ENCODE data around the gene RGMA.

DNA sequence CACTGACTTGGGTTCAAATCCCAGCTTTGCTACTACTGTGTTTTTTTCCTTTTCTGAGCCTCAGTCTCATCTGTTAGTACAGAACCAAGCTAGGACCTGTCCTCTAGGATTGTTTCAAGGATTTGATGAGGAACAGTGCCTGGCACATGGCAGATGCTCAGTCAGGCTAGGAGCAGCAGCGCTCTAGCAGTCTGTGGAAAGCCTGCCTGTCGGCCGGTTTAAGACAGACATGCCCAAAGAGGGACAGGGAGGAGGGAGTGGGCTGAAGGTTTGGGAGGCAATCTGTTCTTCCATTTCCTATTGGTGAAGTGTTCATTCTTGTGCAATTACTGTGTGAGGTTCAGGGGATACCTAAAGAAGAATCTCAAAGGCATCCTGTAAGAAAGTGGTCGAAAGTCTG is 35.1 kb upstream of the RGMA start:
- TF ChIP-seq, protein P1, sequence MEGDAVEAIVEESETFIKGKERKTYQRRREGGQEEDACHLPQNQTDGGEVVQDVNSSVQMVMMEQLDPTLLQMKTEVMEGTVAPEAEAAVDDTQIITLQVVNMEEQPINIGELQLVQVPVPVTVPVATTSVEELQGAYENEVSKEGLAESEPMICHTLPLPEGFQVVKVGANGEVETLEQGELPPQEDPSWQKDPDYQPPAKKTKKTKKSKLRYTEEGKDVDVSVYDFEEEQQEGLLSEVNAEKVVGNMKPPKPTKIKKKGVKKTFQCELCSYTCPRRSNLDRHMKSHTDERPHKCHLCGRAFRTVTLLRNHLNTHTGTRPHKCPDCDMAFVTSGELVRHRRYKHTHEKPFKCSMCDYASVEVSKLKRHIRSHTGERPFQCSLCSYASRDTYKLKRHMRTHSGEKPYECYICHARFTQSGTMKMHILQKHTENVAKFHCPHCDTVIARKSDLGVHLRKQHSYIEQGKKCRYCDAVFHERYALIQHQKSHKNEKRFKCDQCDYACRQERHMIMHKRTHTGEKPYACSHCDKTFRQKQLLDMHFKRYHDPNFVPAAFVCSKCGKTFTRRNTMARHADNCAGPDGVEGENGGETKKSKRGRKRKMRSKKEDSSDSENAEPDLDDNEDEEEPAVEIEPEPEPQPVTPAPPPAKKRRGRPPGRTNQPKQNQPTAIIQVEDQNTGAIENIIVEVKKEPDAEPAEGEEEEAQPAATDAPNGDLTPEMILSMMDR (IDR thresholded peaks at IDR 0.05; ENCODE audit: extremely low read depth in 1 of 2, insufficient read depth in 1 of 2, low read depth in 1 of 2, low read length in 2 of 2), result no peak
- TF ChIP-seq, protein P2, sequence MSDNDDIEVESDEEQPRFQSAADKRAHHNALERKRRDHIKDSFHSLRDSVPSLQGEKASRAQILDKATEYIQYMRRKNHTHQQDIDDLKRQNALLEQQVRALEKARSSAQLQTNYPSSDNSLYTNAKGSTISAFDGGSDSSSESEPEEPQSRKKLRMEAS (IDR thresholded peaks at IDR 0.05; ENCODE audit: insufficient read depth, insufficient read length), result no peak
- TF ChIP-seq EZH2 (IDR thresholded peaks at IDR 0.05; ENCODE audit: borderline replicate concordance, low read depth, low read length, severe bottlenecking) (no peak), MYC (IDR thresholded peaks at IDR 0.05; ENCODE audit: low read depth, low read length) (no peak), POLR2A (IDR thresholded peaks at IDR 0.05; ENCODE audit: low read depth, low read length) (no peak)
